GM21717 (cell line): ENCODE data around the gene TMCC1.

Experiments
- ATAC-seq: cut with Tn5 transposase; IDR thresholded peaks from one replicate; pipeline ENCODE4 v1.9.1; 2021; ENCODE audit warnings: mild to moderate bottlenecking, moderate library complexity; ENCODE audit not compliant: unreplicated experiment

The TMCC1 gene

GRCh38 chr3:129602730-129603560, 290.6 kb downstream of the TMCC1 start:
- ATAC-seq: no peak

GRCh38 chr3:129602309-129602708, 291.2 kb downstream of the TMCC1 start:
- ATAC-seq: no peak

DNA sequence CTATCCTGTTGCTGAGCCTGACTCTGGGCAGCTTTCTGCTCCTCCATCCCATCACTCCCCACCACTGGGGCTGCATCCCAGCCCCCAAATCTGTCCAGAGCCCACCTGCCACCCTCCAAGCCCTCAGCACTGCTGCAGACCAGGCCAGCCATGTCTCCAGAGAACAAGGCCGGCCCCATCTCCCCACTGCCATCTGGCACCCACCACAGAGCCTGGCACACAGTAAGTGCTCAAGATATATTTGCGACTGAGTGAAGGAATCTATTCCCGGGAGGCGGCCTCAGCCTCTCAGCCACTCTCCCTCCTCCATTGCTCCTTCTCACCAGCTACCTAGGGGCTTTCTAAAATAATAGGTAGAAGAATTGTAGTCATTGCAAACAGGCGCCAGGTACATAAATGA, 291.8 kb downstream of the TMCC1 start:
- no peak for ATAC-seq

DNA sequence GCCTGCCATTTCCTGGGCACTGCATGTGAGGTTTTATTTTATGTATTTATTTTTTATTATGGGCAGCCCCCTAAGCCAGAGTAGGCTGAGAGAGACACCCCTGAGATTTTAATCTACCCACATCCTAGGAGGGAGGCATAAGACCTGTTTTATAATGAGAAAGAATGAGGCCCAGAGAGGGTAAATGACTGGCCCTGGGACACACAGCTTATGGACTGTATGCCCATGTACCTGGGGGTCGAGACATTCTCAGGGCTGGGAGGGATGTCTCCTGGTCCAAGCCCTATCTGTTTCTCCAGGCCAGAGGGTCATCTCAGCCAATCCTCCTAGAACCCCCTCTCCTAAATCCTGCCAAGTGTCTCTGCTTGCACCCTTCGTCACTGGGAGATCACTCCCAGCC, 293.2 kb downstream of the TMCC1 start:
- no peak for ATAC-seq

GRCh38 chr3:129599607-129600006, 293.9 kb downstream of the TMCC1 start:
- no peak for ATAC-seq

GRCh38 chr3:129599073-129599472, 294.4 kb downstream of the TMCC1 start:
- no peak for ATAC-seq

DNA sequence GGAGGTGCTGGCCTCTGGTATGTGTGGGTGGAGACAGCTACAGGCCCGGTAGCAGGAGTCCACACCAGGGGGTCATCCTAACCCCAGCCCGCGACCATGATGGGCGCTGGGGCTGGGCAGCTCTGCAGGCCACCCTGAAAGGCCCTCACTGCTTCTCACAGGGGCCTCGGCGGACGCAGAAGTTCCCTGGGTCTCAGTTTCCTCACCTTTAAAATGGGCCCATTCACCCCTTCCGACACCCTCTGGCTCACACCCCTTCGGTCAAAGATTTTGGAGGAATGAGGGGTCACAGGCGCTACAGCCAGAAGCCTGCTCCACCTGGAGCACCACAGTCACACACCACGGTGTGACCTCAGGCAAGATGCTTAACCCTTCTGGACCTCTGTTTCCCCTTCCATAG, 295.0 kb downstream of the TMCC1 start:
- no peak for ATAC-seq

- ATAC-seq: no peak
Measured at GRCh38 chr3:129598000-129598381, 295.5 kb downstream of the TMCC1 start.
